DMS 273 (cell line): ENCODE data around the gene WT1.
"Not testable (repeated sequence)": the region's sequence is repeated elsewhere in the genome, so short reads cannot be mapped to it uniquely, and the experiment has no call there.

Experiments
- DNase-seq: peaks from one replicate; lab custom pipeline; 2025; ENCODE audit not compliant: unreplicated experiment; lab: John Stamatoyannopoulos, UW

WT1 gene

GRCh38 chr11:32435511-32435941 is at the start of gene WT1:
Gene WT1 (minus strand): TSS chr11:32435539.
- DNase-seq, result peak; percentile 68

- no peak for DNase-seq
Observed at GRCh38 chr11:32479291-32479690, 44.0 kb upstream of the WT1 start.

- DNase-seq, result peak; percentile 73
Observed at GRCh38 chr11:32478277-32478731, 43.0 kb upstream of the WT1 start.

GRCh38 chr11:32473282-32473909 is 38.1 kb upstream of the WT1 start:
- DNase-seq, result no peak

- DNase-seq, result no peak
Observed at GRCh38 chr11:32472226-32472625, 36.9 kb upstream of the WT1 start.

GRCh38 chr11:32471544-32471943 is 36.2 kb upstream of the WT1 start:
- not testable (repeated sequence) for DNase-seq

- DNase-seq, result no peak
Observed at GRCh38 chr11:32469791-32470190, 34.5 kb upstream of the WT1 start.

GRCh38 chr11:32466279-32466915 is 31.1 kb upstream of the WT1 start:
- peak; percentile 9 for DNase-seq

GRCh38 chr11:32464078-32464477 is 28.7 kb upstream of the WT1 start:
- peak; percentile 13 for DNase-seq

GRCh38 chr11:32462011-32462690 is 26.8 kb upstream of the WT1 start:
- no peak for DNase-seq

GRCh38 chr11:32456864-32457263 is 21.5 kb upstream of the WT1 start:
- DNase-seq, result no peak

GRCh38 chr11:32454993-32455392 is 19.7 kb upstream of the WT1 start:
- DNase-seq, result no peak

GRCh38 chr11:32451808-32452207 is 16.5 kb upstream of the WT1 start:
- no peak for DNase-seq

- no peak for DNase-seq
Observed at GRCh38 chr11:32450372-32450771, 15.0 kb upstream of the WT1 start.

GRCh38 chr11:32448232-32448631 is 12.9 kb upstream of the WT1 start:
- DNase-seq, result peak; percentile 75

- DNase-seq, result no peak
Observed at GRCh38 chr11:32447252-32447651, 11.9 kb upstream of the WT1 start.

- DNase-seq, result no peak
Observed at GRCh38 chr11:32446227-32446626, 10.9 kb upstream of the WT1 start.

- no peak for DNase-seq
Observed at GRCh38 chr11:32444186-32444585, 8.8 kb upstream of the WT1 start.

GRCh38 chr11:32440916-32441315 is 5.6 kb upstream of the WT1 start:
- DNase-seq, result peak; percentile 7

- no peak for DNase-seq
Observed at GRCh38 chr11:32440312-32440908, 5.1 kb upstream of the WT1 start.

GRCh38 chr11:32439501-32440210 is 4.3 kb upstream of the WT1 start:
- DNase-seq, result peak; percentile 7
